ENCODE measurements around the gene CDIPT. TPM values are rescaled to one million over a fixed set of nuclear protein-coding genes. Genes with fewer than 3 reads are reported as not detected.

The CDIPT gene
- total and polyA plus RNA-seq, 2 of the 13 experiments (the other 11 are each of a cell fraction or from before 2014, with no cell fraction given): 54.9 to 97.5 TPM

DNA sequence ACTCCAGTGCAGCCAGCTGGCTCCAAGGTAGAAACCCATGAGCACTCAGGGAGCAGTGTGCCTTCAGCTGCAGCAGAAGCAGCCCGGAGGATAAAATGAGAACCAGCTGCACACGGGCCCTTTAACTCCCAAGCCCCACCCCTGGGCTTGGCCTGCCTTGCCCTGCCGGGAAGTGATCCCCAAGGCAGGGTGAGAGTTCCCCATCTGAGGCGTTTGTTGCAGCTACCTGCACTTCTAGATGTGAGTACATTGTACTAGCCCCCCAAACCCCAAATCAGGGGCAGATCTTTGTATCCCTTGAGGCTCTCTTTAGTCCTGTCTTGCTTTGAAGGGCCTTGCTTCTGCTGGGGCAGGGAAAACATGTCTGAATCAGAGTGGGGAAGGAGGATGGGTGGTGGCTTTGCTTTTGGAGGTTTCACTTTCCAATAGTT, 42.7 kb downstream of the CDIPT start, which contains the start of gene MVP (continued):
- TF ChIP-seq, protein P1, sequence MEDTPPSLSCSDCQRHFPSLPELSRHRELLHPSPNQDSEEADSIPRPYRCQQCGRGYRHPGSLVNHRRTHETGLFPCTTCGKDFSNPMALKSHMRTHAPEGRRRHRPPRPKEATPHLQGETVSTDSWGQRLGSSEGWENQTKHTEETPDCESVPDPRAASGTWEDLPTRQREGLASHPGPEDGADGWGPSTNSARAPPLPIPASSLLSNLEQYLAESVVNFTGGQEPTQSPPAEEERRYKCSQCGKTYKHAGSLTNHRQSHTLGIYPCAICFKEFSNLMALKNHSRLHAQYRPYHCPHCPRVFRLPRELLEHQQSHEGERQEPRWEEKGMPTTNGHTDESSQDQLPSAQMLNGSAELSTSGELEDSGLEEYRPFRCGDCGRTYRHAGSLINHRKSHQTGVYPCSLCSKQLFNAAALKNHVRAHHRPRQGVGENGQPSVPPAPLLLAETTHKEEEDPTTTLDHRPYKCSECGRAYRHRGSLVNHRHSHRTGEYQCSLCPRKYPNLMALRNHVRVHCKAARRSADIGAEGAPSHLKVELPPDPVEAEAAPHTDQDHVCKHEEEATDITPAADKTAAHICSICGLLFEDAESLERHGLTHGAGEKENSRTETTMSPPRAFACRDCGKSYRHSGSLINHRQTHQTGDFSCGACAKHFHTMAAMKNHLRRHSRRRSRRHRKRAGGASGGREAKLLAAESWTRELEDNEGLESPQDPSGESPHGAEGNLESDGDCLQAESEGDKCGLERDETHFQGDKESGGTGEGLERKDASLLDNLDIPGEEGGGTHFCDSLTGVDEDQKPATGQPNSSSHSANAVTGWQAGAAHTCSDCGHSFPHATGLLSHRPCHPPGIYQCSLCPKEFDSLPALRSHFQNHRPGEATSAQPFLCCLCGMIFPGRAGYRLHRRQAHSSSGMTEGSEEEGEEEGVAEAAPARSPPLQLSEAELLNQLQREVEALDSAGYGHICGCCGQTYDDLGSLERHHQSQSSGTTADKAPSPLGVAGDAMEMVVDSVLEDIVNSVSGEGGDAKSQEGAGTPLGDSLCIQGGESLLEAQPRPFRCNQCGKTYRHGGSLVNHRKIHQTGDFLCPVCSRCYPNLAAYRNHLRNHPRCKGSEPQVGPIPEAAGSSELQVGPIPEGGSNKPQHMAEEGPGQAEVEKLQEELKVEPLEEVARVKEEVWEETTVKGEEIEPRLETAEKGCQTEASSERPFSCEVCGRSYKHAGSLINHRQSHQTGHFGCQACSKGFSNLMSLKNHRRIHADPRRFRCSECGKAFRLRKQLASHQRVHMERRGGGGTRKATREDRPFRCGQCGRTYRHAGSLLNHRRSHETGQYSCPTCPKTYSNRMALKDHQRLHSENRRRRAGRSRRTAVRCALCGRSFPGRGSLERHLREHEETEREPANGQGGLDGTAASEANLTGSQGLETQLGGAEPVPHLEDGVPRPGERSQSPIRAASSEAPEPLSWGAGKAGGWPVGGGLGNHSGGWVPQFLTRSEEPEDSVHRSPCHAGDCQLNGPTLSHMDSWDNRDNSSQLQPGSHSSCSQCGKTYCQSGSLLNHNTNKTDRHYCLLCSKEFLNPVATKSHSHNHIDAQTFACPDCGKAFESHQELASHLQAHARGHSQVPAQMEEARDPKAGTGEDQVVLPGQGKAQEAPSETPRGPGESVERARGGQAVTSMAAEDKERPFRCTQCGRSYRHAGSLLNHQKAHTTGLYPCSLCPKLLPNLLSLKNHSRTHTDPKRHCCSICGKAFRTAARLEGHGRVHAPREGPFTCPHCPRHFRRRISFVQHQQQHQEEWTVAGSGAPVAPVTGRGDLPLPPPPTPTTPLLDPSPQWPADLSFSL (CRISPR knock-in tag; IDR thresholded peaks at IDR 0.05): no peak
- no peak for TF ChIP-seq CBFB (CRISPR knock-in tag; IDR thresholded peaks at IDR 0.05)
- no peak for TF ChIP-seq ZFY (CRISPR knock-in tag; IDR thresholded peaks at IDR 0.05)
- no peak for TF ChIP-seq KDM4B (CRISPR knock-in tag; IDR thresholded peaks at IDR 0.05)
- TF ChIP-seq YEATS4 (CRISPR knock-in tag; IDR thresholded peaks at IDR 0.05; ENCODE audit: borderline replicate concordance): 0 out of 2 replicates have a peak, but pooled peaks have one; percentile 9
- peak; percentile 99 for TF ChIP-seq ZNF367 (CRISPR knock-in tag; IDR thresholded peaks at IDR 0.05; ENCODE audit: borderline replicate concordance)
- TF ChIP-seq ZFX (CRISPR knock-in tag; IDR thresholded peaks at IDR 0.05; ENCODE audit: low read depth): peak; percentile 40; the same call in 1 of the 2 replicates
- no peak for TF ChIP-seq ZFP41 (CRISPR knock-in tag; IDR thresholded peaks at IDR 0.05; ENCODE audit: borderline replicate concordance)
- no peak for TF ChIP-seq SETDB1 (CRISPR knock-in tag; IDR thresholded peaks at IDR 0.05; ENCODE audit: borderline replicate concordance)
- TF ChIP-seq, protein P2, sequence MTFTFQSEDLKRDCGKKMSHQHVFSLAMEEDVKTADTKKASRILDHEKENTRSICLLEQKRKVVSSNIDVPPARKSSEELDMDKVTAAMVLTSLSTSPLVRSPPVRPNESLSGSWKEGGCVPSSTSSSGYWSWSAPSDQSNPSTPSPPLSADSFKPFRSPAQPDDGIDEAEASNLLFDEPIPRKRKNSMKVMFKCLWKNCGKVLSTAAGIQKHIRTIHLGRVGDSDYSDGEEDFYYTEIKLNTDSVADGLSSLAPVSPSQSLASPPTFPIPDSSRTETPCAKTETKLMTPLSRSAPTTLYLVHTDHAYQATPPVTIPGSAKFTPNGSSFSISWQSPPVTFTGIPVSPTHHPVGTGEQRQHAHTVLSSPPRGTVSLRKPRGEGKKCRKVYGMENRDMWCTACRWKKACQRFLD (CRISPR knock-in tag; IDR thresholded peaks at IDR 0.05; ENCODE audit: borderline replicate concordance): no peak
- TF ChIP-seq SOX13 (IDR thresholded peaks at IDR 0.05): no peak
- 0 out of 4 replicates have a peak, but pooled peaks of 1 of the 2 experiments have one; percentile 10 for TF ChIP-seq SOX13 (CRISPR knock-in tag; conservative IDR thresholded peaks at IDR 0.05 in 1 of 2, IDR thresholded peaks at IDR 0.05 in 1 of 2)
- TF ChIP-seq ZNF33A (CRISPR knock-in tag; IDR thresholded peaks at IDR 0.05; ENCODE audit: borderline replicate concordance): no peak
- TF ChIP-seq ZFP36 (IDR thresholded peaks at IDR 0.05; ENCODE audit: borderline replicate concordance, low read depth, low read length, partially characterized antibody): no peak
- no peak for TF ChIP-seq HDAC6 (IDR thresholded peaks at IDR 0.05; ENCODE audit: low read depth, low read length)
- TF ChIP-seq, protein P3, sequence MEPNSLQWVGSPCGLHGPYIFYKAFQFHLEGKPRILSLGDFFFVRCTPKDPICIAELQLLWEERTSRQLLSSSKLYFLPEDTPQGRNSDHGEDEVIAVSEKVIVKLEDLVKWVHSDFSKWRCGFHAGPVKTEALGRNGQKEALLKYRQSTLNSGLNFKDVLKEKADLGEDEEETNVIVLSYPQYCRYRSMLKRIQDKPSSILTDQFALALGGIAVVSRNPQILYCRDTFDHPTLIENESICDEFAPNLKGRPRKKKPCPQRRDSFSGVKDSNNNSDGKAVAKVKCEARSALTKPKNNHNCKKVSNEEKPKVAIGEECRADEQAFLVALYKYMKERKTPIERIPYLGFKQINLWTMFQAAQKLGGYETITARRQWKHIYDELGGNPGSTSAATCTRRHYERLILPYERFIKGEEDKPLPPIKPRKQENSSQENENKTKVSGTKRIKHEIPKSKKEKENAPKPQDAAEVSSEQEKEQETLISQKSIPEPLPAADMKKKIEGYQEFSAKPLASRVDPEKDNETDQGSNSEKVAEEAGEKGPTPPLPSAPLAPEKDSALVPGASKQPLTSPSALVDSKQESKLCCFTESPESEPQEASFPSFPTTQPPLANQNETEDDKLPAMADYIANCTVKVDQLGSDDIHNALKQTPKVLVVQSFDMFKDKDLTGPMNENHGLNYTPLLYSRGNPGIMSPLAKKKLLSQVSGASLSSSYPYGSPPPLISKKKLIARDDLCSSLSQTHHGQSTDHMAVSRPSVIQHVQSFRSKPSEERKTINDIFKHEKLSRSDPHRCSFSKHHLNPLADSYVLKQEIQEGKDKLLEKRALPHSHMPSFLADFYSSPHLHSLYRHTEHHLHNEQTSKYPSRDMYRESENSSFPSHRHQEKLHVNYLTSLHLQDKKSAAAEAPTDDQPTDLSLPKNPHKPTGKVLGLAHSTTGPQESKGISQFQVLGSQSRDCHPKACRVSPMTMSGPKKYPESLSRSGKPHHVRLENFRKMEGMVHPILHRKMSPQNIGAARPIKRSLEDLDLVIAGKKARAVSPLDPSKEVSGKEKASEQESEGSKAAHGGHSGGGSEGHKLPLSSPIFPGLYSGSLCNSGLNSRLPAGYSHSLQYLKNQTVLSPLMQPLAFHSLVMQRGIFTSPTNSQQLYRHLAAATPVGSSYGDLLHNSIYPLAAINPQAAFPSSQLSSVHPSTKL (CRISPR knock-in tag; IDR thresholded peaks at IDR 0.05): no peak
- no peak for TF ChIP-seq ATRX (CRISPR knock-in tag; IDR thresholded peaks at IDR 0.05; ENCODE audit: borderline replicate concordance)
- TF ChIP-seq, protein P4, sequence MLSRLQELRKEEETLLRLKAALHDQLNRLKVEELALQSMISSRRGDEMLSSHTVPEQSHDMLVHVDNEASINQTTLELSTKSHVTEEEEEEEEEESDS (CRISPR knock-in tag; IDR thresholded peaks at IDR 0.05; ENCODE audit: borderline replicate concordance): no peak
- no peak for TF ChIP-seq ISL2 (CRISPR knock-in tag; IDR thresholded peaks at IDR 0.05)
